GM19452 (cell line): ENCODE measurements around the gene CYP2W1.
"Not testable (repeated sequence)": the region's sequence is repeated elsewhere in the genome, so short reads cannot be mapped to it uniquely, and the experiment has no call there.

Experiments
- ATAC-seq: cut with Tn5 transposase; IDR thresholded peaks from one replicate; pipeline ENCODE4 v1.9.1; 2021; ENCODE audit not compliant: unreplicated experiment

The CYP2W1 gene

DNA sequence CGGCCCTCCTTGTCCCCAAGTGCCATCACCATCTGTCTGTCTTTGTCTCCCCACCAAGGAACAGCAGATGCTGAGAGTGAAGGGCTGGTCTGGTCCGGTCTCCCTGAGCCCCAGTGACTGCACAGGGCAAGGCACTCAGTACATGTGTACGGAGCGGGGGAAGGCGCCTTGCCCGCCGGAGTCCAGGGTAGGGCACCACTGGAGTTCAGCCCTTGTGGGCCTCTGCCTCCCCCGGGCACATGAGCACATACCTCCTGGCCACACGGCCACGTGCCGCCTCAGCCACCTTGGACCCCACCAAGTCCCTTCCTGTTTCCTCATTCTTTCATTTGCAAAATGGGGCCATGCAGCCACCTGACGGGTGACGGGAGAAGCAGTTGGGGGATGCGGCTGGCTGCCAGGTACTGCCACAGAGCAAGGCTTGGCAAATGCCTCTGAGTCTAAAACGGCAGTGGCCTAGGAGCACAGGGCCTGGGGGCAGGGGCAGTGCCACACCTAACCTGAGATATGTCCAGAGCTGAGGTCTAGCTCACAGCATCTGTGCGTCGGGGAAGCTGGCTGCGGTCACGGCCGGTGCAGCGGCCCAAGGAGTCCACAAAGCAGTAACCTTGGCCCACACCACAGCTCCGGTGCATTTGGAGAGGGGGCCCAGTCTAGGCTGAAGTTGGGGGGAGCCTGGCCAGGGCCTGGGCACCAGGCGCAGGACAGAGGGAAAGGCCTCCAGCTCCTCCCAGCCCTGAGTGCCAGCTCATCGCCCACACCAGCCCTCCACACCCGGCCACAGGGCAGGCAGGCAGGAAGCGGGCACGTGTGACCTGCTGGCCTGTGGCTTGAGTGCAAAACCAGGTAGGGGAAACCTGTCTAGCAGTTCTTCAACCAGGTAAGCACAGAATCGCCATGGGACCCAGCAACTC is 33.7 kb upstream of the CYP2W1 start:
- ATAC-seq: no peak

DNA sequence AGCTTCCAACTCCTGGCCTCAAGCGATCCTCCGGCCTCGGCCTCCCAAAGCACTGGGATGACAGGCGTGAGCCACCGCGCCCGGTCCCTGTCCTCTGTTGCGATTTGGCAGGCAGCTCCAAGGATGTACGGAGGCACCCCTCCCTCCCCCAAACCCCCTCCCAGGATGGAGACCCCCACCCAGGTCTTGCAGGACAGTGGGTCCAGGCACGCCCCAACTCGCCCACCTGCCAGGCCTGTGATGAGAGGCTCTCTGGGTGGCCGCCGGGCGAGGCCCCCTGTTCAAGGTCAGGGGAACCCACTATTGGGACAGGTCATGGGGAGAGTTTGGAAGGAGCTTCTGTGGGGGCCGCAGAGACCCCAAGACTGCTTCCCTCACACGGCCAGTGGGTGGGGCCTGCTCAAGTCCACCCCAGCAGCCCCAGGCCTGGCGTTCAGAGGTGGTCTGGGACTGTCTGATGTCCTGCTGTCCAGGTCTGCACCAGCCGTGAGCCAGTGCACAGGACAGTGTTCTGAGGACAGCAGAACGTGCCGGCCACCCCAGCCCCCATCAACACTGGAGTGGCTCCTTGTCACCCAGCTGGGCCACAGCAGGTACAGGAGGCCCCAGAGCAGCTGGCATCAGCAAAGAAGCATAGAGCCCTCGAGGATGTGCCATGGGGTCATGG is 31.0 kb upstream of the CYP2W1 start:
- ATAC-seq: no peak

DNA sequence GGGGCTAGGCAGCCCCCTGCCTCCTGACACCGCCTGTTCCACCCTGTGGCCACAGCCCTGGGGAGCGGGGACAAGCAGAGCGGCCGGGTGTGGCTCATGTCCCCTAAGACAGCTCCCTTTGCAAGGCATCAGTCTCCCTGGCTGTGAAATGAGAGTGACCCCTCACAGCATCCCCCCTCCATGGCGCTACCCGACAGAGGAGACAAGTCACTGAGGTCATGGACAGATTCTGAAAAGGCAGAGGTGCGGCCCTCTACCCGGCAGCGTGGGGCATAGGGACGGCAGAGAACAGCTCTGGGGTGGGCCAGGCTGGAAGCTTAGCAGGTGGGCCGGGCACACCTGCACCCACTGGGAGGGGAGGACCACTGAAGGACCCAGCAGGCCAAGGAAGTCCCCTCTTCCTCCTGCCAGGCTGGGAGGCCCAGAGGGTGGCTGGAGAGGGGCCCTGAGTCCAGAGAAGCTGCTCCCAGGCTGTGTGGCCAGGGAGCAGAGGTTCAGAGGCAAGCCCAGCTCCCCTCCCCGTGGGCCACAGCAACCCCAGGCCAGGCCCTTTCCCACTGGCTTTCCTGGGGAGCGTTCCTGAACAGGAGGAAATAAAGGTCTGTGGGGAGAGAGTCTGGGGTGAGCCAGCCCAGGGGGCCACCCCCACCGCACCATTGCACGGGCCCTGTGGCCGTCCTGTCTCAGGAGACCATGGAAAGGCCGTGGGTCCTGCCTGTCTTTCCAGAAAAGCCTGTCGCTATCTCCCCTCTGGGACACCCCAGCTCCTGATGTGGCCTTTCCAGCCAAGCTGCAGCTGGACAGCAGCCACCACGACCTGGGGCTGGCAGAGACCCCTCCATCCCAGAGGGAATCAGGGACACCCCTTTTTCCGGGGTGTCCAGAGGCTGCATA is 30.2 kb upstream of the CYP2W1 start:
- ATAC-seq: no peak

DNA sequence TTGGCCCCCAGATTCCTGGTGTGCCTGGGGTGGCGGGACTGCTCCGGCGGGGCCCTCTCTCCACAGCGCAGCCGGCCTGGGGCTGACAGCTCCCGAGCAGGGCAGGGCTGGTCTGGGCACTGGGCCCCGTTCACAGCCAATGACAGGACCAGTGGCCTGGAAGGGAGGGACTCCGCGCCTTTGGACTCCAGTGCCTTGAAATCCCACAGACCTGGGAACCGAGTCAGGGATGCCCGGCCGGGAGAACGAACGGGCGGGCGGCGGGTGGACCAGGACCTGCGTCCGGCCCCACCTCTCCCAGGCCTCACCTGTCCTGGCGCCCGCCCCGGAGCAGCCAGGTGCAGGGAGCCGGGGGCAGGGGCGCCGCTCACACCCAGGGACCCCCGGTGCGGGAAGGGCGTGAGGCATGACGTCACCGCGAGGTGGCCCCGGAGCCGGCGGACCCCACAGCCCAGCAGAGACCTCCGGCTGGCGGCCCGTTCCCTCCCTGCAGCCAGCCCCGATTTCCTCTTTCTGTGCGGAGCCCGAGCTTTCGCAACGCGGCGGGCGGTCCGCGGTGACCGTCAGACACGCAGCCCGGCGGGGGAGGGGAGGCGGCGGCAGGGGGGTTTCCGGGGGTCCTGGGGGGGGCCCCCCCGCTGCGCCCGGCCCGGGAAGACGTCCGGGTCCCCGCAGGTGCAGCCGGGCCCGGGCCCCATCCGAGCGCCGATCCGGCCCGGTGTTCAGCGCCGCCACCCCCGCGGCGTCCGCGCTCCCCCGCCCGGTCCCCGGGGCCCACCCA is 29.2 kb upstream of the CYP2W1 start:
- no peak for ATAC-seq

DNA sequence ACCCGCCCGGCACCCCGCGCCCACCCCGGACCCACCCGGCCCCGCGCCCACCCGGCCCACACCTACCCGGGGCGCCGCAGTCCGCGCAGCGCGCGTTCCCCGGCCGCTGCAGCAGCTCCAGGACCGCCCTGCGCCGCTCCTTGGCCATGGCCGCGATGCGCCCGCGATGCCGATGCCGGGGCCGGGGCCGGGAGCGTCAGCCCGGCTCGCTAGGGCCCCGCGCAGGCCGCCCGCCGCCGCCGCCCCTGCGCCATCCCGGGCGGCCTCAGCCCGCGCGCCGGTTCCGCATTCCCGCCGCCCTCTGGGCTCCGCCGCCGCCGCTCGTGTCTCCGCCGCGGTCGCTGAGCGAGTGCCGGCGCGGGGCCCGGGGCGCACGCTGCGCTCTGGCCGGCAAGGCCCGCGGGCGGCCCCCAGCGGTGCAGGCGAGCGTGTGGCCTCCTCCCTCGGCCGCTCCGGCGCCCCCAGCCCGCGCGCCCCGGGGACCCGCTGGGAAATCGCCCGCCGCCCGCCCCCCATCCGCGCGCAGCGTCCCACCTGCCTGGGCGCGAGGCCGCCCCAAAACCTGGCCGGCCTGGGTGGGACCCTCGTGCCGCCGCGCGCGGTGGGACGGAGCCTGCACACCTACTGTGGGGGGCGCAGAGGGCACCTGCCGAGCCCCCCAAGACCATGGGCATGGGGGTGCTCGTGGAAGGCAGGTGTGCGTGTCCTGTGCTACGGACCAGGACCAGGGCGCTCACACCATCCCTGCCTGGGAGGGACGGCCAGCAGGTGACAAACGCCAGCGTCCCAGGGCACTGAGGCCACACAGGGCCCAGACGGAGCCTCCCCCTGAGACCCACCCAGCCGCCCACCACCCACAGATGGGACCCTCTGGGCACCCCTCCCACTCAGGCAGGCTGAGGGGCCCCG is 28.4 kb upstream of the CYP2W1 start, which contains the start of gene ADAP1:
TSS of gene ADAP1 (minus strand) at position 351 of the 909 bp plus-strand sequence. CDS start at position 148, 203 bp downstream.
- ATAC-seq: peak; percentile 58

DNA sequence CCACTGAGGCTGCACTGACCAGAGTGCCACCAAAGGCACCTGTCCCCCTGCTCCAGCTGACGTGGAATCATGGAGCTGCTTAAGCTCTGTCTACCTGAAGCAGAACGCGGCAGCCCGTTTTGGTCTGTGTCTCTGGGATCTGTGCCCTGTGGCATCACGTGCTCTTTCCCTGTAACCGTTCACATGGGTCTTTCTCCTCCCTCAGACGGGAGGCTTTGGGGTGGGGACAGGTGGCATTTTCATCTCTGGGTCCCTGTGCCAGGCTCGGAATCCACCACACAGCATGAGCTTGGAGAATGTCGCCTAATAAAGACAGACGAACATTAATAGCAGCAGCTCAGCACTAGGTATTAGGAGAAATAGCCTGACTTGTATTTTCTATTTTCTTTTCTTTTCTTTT is 26.9 kb upstream of the CYP2W1 start:
- ATAC-seq: no peak

DNA sequence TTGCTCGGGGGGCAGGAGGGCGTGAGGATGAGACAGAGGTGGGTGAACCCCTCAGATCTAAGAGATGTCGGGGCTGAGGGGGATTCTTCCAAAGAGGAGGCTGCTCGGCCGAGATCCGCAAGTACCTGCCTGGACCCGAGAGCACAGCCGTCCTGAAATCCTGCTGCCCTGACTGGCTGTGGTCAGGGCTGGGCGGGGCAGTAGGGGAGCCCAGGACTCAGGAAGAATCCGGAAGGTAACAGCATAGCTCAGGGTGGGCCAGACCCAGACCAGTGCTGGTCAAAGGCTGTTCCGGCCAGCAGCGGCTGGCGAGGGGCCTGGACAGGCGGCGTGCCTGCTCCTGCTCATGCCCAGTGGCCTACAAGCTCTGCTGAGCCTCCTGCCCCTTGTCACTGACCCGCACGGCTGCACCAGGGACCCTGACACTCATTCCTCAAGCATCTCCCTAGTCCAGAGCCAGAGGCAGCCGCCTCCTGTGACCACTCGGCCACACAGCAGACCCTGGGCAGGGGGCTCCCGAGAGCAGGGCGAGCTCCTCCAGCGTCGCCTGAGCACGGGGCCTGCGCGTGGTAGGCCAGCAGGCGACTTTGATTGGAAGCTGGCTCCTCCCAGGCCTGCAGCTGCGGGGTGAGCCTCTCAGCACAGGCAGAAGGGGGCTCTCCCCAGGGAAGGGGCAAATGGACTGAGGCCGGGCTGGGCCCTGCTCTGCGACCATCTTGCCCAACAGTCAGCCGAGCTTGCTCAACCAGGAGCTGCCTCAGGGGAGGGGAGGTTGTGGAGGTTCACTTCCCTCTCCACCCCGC is 25.4 kb upstream of the CYP2W1 start:
- no peak for ATAC-seq

DNA sequence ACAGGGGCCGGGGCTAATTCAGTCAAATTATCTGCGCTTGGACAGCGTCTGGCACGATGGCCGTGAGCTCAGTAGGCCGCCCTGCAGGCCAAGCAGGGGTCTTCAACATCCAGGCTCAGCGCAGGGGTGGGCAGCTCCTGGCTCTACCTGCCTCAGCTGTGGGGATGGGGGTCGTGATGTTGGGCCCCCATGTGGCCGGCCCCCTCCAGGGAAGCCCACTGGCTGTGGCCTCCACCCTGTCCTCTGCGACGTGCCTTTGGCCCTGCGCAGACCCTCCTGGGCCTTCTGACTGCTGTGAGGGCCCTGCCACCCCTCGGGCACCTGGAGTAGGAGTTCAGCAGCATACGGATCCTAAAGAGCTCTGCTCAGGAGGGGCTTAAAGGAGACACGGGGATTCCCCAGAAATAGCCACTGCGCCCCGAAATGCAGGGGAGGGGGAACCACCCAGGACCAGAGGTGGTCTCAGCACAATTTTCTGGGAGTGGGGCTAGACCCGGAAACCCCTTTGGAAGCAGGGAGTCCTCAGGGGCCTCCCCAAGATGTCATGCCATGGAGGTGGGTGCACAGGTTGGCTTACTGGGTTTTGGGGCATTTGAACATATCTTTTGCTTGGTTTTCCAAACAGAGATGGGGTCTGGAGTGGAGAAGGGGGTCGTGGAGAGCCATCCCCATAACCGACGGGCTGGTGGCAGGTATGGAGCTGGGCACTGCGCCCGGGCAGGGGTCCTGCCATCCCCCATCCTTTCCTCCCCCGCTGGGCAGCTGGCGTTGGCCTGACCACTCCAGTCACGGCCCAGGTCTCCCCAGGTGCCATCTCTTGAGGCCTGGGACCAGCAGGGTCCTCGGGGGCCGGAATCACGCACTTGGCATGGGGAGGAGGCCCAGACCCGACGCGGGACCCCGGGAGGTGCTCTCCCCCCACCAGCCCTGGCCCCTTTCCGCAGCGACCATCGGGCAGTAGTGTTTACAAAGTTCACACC is 24.5 kb upstream of the CYP2W1 start:
- no peak for ATAC-seq

DNA sequence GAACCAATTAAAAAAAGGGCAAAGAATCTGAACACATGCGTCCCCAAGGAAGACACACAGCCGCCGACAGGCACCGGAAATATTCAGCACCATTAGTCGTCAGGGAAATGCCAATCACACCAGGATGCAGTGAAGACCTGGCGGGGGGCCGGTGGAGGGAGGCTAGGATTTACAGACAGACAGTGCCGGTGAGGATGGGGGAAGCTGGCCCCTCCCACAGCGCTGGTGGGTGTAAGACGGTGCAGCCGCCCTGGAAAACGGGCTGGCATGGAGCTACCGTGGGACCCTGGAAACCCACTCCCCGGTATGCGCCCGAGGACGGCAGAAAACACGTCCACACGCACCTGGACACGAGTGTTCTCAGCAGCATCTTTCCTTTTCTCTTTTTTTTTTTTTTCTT is 23.7 kb upstream of the CYP2W1 start:
- ATAC-seq: no peak

DNA sequence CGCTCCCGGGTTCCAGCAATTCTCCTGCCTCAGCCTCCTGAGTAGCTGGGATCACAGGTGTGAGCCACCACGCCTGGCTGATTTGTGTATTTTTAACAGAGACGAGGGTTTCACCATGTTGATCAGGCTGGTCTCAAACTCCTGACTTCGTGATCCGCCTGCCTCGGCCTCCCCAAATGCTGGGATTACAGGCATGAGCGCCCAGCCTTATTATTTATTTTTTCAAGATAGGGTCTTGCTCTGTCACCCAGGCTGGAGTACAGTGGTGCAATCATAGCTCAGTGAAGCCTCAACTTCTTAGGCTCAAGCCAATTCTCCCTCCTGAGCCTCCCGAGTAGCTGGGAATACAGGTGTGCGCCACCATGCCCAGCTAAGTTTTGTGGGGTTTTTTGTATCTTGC is 23.2 kb upstream of the CYP2W1 start:
- ATAC-seq: not testable (repeated sequence)

DNA sequence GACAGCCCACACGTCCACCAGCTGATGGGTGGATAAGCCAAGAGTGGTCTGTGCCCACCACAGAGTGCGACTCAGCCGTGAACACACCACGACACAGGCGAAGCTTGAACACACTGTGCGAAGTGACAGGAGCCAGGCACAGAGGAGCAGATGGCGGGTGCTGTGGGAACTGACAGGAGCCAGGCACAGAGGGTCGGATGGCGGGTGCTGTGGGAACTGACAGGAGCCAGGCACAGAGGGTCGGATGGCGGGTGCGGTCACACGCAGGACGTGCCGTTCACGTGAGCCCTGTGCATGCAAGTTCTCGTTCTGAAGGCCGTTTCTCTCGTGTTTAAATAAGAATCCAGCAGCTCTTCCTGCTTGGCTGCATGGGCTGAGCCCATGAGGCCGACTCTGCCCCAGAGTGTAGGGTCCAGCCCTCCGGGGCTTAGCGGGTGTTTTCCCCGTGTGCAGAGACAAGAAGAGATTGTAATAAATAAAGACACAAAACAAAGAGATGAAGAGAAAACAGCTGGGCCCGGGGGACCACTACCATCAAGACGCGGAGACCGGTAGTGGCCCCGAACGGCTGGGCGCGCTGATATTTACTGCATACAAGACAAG is 22.6 kb upstream of the CYP2W1 start:
- ATAC-seq: no peak

DNA sequence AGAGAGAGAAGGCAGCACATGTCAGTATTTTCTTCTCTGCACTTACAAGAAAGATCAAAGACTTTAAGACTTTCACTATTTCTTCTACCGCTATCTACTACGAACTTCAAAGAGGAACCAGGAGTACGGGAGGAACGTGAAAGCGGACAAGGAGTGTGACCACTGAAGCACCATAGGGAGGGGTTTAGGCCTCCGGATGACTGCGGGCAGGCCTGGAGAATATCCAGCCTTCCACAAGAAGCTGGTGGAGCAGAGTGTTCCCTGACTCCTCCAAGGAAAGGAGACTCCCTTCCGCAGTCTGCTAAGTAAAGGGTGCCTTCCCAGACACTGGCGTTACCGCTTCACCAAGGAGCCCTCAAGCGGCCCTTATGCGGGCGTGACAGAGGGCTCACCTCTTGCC is 22.0 kb upstream of the CYP2W1 start:
- ATAC-seq: not testable (repeated sequence)

DNA sequence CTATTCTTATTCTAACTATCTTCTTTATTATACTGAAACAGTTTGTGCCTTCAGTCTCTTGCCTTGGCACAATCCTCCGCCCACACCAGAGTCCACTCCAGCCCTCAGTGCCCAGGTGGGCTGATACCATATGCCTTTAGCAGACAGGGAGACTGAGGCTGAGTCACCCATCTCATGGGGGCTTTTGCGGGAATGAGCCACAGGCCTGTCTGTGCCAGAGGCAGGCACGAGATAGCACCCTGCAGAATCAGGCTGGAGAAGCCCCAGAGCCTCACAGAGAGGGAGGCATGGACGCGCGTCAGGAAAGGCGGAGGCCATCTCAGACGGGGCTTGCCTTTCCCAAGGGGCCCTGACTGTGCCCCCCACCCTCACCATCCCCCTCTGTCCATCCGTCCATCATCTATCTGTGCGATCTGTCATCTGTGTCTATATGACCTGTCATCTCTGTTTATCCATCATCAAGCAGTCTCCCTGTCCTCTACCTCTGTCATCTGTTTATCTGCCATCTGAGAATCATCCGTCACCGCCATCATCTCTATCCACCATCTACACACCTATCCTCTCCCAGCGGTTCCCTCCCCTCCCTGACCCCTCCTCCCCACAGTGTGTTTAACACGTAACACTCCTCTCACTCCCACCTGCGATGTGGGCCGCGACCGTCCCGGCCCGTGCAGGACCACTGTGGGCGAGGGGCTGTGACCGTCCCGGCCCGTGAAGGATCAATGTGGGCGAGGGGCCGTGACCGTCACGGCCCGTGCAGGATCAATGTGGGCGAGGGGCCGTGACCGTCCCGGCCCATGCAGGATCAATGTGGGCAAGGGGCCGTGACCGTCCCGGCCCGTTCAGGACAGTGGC is 21.2 kb upstream of the CYP2W1 start:
- no peak for ATAC-seq

DNA sequence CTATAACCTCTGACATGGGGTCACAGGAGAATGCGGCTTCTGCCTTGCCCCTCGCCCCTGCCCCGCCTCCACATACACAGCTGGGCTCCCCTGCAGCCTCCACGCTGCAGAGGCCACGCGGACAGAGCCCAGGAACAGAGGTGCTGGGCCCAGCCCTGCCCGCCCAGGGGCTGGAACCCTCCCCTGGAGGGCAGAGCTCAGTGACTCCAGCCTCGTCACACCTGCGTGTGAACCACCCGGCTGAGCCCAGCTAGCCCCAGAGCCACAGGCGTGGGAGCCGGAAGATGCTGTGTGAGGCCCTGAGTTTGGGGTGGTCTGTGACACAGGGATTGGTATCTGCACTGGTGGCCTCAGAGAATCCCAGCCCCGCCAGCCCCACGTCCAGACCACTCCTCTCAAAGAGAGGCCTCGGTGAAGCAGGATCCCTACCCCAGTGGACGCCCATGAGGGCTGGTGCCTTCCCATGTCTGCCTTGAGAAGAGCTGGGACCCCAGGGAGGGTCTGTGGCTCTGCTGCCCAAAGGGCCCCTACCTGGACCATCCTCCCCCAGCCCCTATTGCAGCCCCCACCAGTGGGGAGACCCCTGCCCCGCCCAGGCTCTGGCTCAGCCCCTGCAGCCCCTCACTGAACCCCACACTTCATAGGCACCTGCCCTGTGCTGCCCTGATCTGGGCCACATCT is 20.4 kb upstream of the CYP2W1 start:
- ATAC-seq: no peak

DNA sequence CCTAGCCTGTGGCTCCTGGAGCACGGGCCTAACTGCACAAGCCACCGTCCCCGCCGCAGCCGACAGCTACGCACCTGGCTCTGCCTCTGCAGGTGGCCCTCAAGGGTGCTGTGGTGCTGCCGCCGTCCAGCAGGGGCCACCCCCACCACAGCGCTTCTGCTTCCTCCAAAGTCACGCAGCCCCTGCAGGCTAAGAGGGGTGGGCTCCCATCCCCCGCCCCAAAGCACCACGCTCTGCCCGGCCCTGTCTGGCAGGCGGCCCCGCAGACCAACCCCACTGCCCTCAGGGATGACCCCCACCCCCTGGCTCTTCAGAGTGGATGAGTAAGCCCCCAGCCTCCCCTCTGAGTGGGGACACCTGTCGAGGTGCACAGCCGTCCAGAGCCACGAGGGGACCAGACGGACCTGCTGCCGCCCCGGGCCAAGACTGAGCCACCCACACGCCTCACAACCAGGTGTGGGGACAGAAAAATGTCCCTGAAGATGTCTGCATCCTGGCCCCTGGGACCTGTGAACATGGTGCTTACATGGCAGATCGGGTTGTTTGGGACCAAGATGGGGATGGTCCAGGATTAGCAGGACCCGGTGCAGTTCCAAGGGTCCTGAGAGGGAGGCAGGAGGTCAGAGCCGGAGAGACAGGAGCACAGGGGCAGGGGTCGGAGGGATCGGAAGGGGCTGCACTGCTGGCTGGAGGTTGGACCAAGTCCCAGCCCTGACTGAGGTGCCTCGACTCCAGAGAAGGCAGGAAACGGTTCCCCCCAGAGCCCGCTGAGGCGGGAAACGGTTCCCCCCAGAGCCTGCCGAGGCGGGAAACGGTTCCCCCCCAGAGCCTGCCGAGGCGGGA is 19.5 kb upstream of the CYP2W1 start:
- ATAC-seq: no peak
